Stimulated activated CD4-positive, alpha-beta T cell treated with anti-CD3 and anti-CD28 coated beads, TNF-alpha, amount 100 ng/mL, for 48 hours (primary cell): ENCODE results near the gene COQ7.
A peak's percentile ranks its signal among the peaks of the same experiment; 100 is the strongest.

Source experiments
- DNase-seq, 3 donors: peaks; one replicate each; pipeline ENCODE4 v3.0.0-alpha.2; 2020; ENCODE audit warnings: low read depth in 3 of 3

COQ7 gene

GRCh38 chr16:19113577-19114358, 46.4 kb downstream of the COQ7 start, which contains the start of gene ITPRIPL2:
TSS of gene ITPRIPL2 (plus strand) at chr16:19113964. CDS start at chr16:19114462, 498 bp downstream.
- no peak for DNase-seq

- no peak for DNase-seq
These were observed 47.1 kb downstream of the COQ7 start for GRCh38 chr16:19114359-19115147.

- DNase-seq, result no peak
These were observed 48.0 kb downstream of the COQ7 start for GRCh38 chr16:19115148-19116021.

GRCh38 chr16:19116711-19117449, 49.5 kb downstream of the COQ7 start:
- no peak for DNase-seq

GRCh38 chr16:19118938-19119431, 51.6 kb downstream of the COQ7 start:
- DNase-seq, result peak; percentile 28 to 35 (median 34)

GRCh38 chr16:19119564-19119963, 52.1 kb downstream of the COQ7 start:
- no peak for DNase-seq

GRCh38 chr16:19123535-19124178, 56.2 kb downstream of the COQ7 start:
- DNase-seq, result no peak

GRCh38 chr16:19126300-19126699, 58.9 kb downstream of the COQ7 start:
- no peak for DNase-seq

- DNase-seq, result no peak
These were observed 59.8 kb downstream of the COQ7 start for GRCh38 chr16:19127205-19127604.

- no peak for DNase-seq
These were observed 60.3 kb downstream of the COQ7 start for GRCh38 chr16:19127674-19128131.

GRCh38 chr16:19128454-19129200, 61.2 kb downstream of the COQ7 start:
- no peak for DNase-seq
